Lung (tissue), 12 donors: Measurements from ENCODE around the gene SYNM. TPM values are rescaled to one million over a fixed set of nuclear protein-coding genes. Genes with fewer than 3 reads are reported as not detected.

Experiments used
- ATAC-seq: fragments of 200-7000 bp; cut with Tn5 transposase; one replicate; pipeline ENCODE4 v1.9.1; 2020; ENCODE audit warnings: moderate number of reproducible peaks; ENCODE audit not compliant: insufficient read depth, low FRiP score
- DNase-seq, 3 donors: peaks; one replicate each; pipeline ENCODE4 v3.0.0-alpha.2; 2013 to 2017
- H3K27ac ChIP-seq, 2 donors: one replicate each; pipeline ENCODE4 v1.5.1; 2013; ENCODE audit warnings: mild to moderate bottlenecking in 2 of 2, moderate library complexity in 2 of 2, control low read depth in 1 of 2, inconsistent platforms in 1 of 2, low read depth in 1 of 2, low read length in 1 of 2
- H3K27me3 ChIP-seq, 3 donors: one replicate each; pipeline ENCODE4 v1.5.1; 2013; ENCODE audit warnings: low read length in 2 of 3; ENCODE audit not compliant: control insufficient read depth in 3 of 3, insufficient read depth in 3 of 3
- H3K36me3 ChIP-seq, 4 donors: one replicate each; pipeline ENCODE4 v1.5.1; 2013; ENCODE audit warnings: low read length in 4 of 4, mild to moderate bottlenecking in 1 of 4, moderate library complexity in 1 of 4; ENCODE audit not compliant: control insufficient read depth in 4 of 4, insufficient read depth in 4 of 4
- H3K4me1 ChIP-seq, 5 donors: one replicate each; pipeline ENCODE4 v1.5.1; 2013; ENCODE audit warnings: low read length in 5 of 5, mild to moderate bottlenecking in 2 of 5, moderate library complexity in 1 of 5; ENCODE audit not compliant: control insufficient read depth in 5 of 5, insufficient read depth in 5 of 5
- H3K4me3 ChIP-seq: one replicate; pipeline ENCODE4 v1.5.1; 2013; ENCODE audit warnings: mild to moderate bottlenecking, control low read depth, moderate library complexity
- H3K9ac ChIP-seq, 2 donors: one replicate each; pipeline ENCODE4 v1.5.1; 2013; ENCODE audit warnings: low read length in 2 of 2, control low read depth in 1 of 2; ENCODE audit not compliant: insufficient read depth in 1 of 2
- H3K9me3 ChIP-seq, 4 donors: one replicate each; pipeline ENCODE4 v1.5.1; 2013; ENCODE audit warnings: low read length in 3 of 4, mild to moderate bottlenecking in 1 of 4, moderate library complexity in 1 of 4; ENCODE audit not compliant: control insufficient read depth in 4 of 4, insufficient read depth in 3 of 4
- CTCF ChIP-seq: IDR thresholded peaks from 2 replicates; pipeline ENCODE4 v1.5.1; 2012; ENCODE audit warnings: mild to moderate bottlenecking; ENCODE audit errors: control extremely low read depth, extremely low read depth
- WGBS, 2 donors: extraction: QIAGEN DNeasy Blood & Tissue Kit; methylation state at CpG; one replicate each; pipeline ENCODE4 v1.1.7; 2013; 5-methylcytosine and 5-hydroxymethylcytosine counted together
- polyA plus RNA-seq, 2 donors: library from polyadenylated mRNA; stranded (reverse); fragments of 200-250 nt; gene quantifications; one replicate each; pipeline ENCODE4 v1.2.1, GENCODE V29; 2013
- total RNA-seq, 2 donors: library from RNA; depleted of rRNA in 1 of 2; stranded (reverse); fragments of >200 nt in 1 of 2; gene quantifications; one replicate each; pipeline ENCODE4 v1.2.1, GENCODE V29; 2014 to 2021
- donor health status: control.
- donor health status: control.
- donor health status: Bipolar disorder and iron deficiency.
- donor health status: healthy.
- donor health status: DM: yes; HTN: yes; CAD: no.

Gene SYNM
- total and polyA plus RNA-seq, 4 donors = 5.3 to 21.3 (median 10.9) TPM

GRCh38 chr15:99158626-99159412 is 53.9 kb downstream of the SYNM start:
- ATAC-seq = no peak
- H3K9ac ChIP-seq = no peak overlapping the region
- H3K4me1 ChIP-seq = peaks cover 0 to 2% (median 0%) of the 10 kb centered on the region in 5 donors
- no peaks in the 10 kb centered on the region for H3K9me3 ChIP-seq
- peaks cover 6 to 24% (median 11%) of the 10 kb centered on the region in 4 donors for H3K36me3 ChIP-seq
- WGBS, 2 donors = 96 to 97% methylated on average over 6 of the region's 6 CpGs
- H3K4me3 ChIP-seq = no peak overlapping the region
- no peaks in the 10 kb centered on the region for H3K27me3 ChIP-seq
- DNase-seq = no peak
- TF ChIP-seq CTCF = no peak
- H3K27ac ChIP-seq = no peak overlapping the region

GRCh38 chr15:99163271-99164062 is 58.6 kb downstream of the SYNM start:
- Histone ChIP-seq H3K9ac (no peak overlapping the region), H3K36me3 (peaks cover 4 to 24% (median 9%) of the 10 kb centered on the region in 4 donors), H3K27ac (no peak overlapping the region), H3K27me3 (no peaks in the 10 kb centered on the region), H3K4me1 (peaks cover 0 to 4% (median 0%) of the 10 kb centered on the region in 5 donors), H3K4me3 (no peak overlapping the region), H3K9me3 (no peaks in the 10 kb centered on the region)
- DNase-seq (no peak), ATAC-seq (no peak)
- no peak for TF ChIP-seq CTCF
- WGBS, 2 donors = 92 to 95% methylated on average over 4 of the region's 4 CpGs

GRCh38 chr15:99164119-99164518 is 59.2 kb downstream of the SYNM start:
- Histone ChIP-seq H3K27me3 (no peaks in the 10 kb centered on the region), H3K4me1 (peaks cover 0 to 3% (median 0%) of the 10 kb centered on the region in 5 donors), H3K36me3 (peaks cover 4 to 19% (median 8%) of the 10 kb centered on the region in 4 donors), H3K27ac (no peak overlapping the region), H3K9me3 (no peaks in the 10 kb centered on the region), H3K4me3 (no peak overlapping the region), H3K9ac (no peak overlapping the region)
- no peak for TF ChIP-seq CTCF
- 95 to 97% methylated on average over 3 of the region's 3 CpGs for WGBS, 2 donors
- DNase-seq (no peak), ATAC-seq (no peak)
